HG02798 (cell line): ENCODE results near the gene CNTN1.

Experiments used
- ATAC-seq: cut with Tn5 transposase; IDR thresholded peaks from one replicate; pipeline ENCODE4 v1.9.1; 2021; ENCODE audit warnings: mild to moderate bottlenecking; ENCODE audit not compliant: unreplicated experiment, poor library complexity

Gene CNTN1

GRCh38 chr12:40947797-40948196 lies 255.6 kb downstream of the CNTN1 start:
- no peak for ATAC-seq

GRCh38 chr12:40953076-40953475 lies 260.8 kb downstream of the CNTN1 start:
- no peak for ATAC-seq

- ATAC-seq, result no peak
These were observed 265.2 kb downstream of the CNTN1 start for GRCh38 chr12:40957417-40957816.

- no peak for ATAC-seq
These were observed 266.8 kb downstream of the CNTN1 start for GRCh38 chr12:40959041-40959440.

GRCh38 chr12:40963751-40964150 lies 271.5 kb downstream of the CNTN1 start:
- no peak for ATAC-seq

GRCh38 chr12:40969796-40970195 lies 277.6 kb downstream of the CNTN1 start:
- no peak for ATAC-seq

- no peak for ATAC-seq
These were observed 278.2 kb downstream of the CNTN1 start for GRCh38 chr12:40970320-40970907.

GRCh38 chr12:40971911-40972310 lies 279.7 kb downstream of the CNTN1 start:
- ATAC-seq, result no peak

- ATAC-seq, result no peak
These were observed 284.3 kb downstream of the CNTN1 start for GRCh38 chr12:40976546-40976945.

- ATAC-seq, result no peak
These were observed 288.3 kb downstream of the CNTN1 start for GRCh38 chr12:40980427-40980961.

- ATAC-seq, result no peak
These were observed 293.8 kb downstream of the CNTN1 start for GRCh38 chr12:40986001-40986400.

GRCh38 chr12:40988355-40988754 lies 296.1 kb downstream of the CNTN1 start:
- ATAC-seq, result no peak

- ATAC-seq, result no peak
These were observed 296.6 kb downstream of the CNTN1 start for GRCh38 chr12:40988824-40989223.

GRCh38 chr12:40989785-40990184 lies 297.5 kb downstream of the CNTN1 start:
- no peak for ATAC-seq

GRCh38 chr12:40992158-40992557 lies 299.9 kb downstream of the CNTN1 start:
- ATAC-seq, result no peak

- ATAC-seq, result no peak
These were observed 300.4 kb downstream of the CNTN1 start for GRCh38 chr12:40992674-40993073.

GRCh38 chr12:40993158-40993557 lies 300.9 kb downstream of the CNTN1 start:
- ATAC-seq, result no peak

GRCh38 chr12:40996091-40996490 lies 303.9 kb downstream of the CNTN1 start:
- no peak for ATAC-seq

GRCh38 chr12:40999210-40999609 lies 307.0 kb downstream of the CNTN1 start:
- no peak for ATAC-seq

GRCh38 chr12:41008472-41008871 lies 316.2 kb downstream of the CNTN1 start:
- ATAC-seq, result no peak

- no peak for ATAC-seq
These were observed 319.7 kb downstream of the CNTN1 start for GRCh38 chr12:41011939-41012338.

- ATAC-seq, result no peak
These were observed 321.8 kb downstream of the CNTN1 start for GRCh38 chr12:41013881-41014642.
